Smooth muscle cell (in vitro differentiated cells): ENCODE measurements around the gene CHKA. TPM values are rescaled to one million over a fixed set of nuclear protein-coding genes. Genes with fewer than 3 reads are reported as not detected.

Experiments
- DNase-seq: peaks from one replicate; lab custom pipeline; 2025; ENCODE audit not compliant: unreplicated experiment; lab: John Stamatoyannopoulos, UW
- H2AFZ ChIP-seq: fragments of 200-600 bp; sonication (generic); 2 replicates; pipeline ENCODE4 v1.6.0; 2016; ENCODE audit warnings: antibody characterized with exemption, low read depth, mild to moderate bottlenecking
- H3F3A ChIP-seq: fragments of 200-600 bp; sonication (generic); 2 replicates; pipeline ENCODE4 v1.6.0; 2017; ENCODE audit warnings: antibody characterized with exemption, low read depth
- H3K27ac ChIP-seq: fragments of 200-600 bp; sonication (generic); 2 replicates; pipeline ENCODE4 v1.5.1; 2016; ENCODE audit warnings: low read depth, mild to moderate bottlenecking
- H3K27me3 ChIP-seq: fragments of 200-600 bp; sonication (generic); 2 replicates; pipeline ENCODE4 v1.6.1; 2016; ENCODE audit warnings: low read depth, mild to moderate bottlenecking
- H3K36me3 ChIP-seq: fragments of 200-600 bp; sonication (generic); 2 replicates; pipeline ENCODE4 v1.5.1; 2016; ENCODE audit warnings: low read depth
- H3K4me1 ChIP-seq: fragments of 200-600 bp; sonication (generic); 2 replicates; pipeline ENCODE4 v1.5.1; 2016; ENCODE audit warnings: low read depth
- H3K4me2 ChIP-seq: fragments of 200-600 bp; sonication (generic); 2 replicates; pipeline ENCODE4 v1.6.0; 2016; ENCODE audit warnings: mild to moderate bottlenecking
- H3K4me3 ChIP-seq: fragments of 200-600 bp; sonication (generic); 2 replicates; pipeline ENCODE4 v1.5.1; 2016; ENCODE audit warnings: mild to moderate bottlenecking
- H3K79me2 ChIP-seq: fragments of 200-600 bp; sonication (generic); 2 replicates; pipeline ENCODE4 v1.6.0; 2016; ENCODE audit warnings: low read depth, mild to moderate bottlenecking
- H3K9ac ChIP-seq: fragments of 200-600 bp; sonication (generic); 2 replicates; pipeline ENCODE4 v1.6.0; 2016; ENCODE audit warnings: low read depth
- H3K9me3 ChIP-seq: fragments of 200-600 bp; sonication (generic); replicated peaks from 2 replicates; pipeline ENCODE4 v1.5.1; 2016; ENCODE audit warnings: low read depth
- H4K20me1 ChIP-seq: fragments of 200-600 bp; sonication (generic); 2 replicates; pipeline ENCODE4 v1.6.0; 2016; ENCODE audit warnings: low read depth
- WGBS: methylation state at CpG from one replicate; pipeline ENCODE4 v1.1.7; 2016; ENCODE audit warnings: low lambda C conversion rate; 5-methylcytosine and 5-hydroxymethylcytosine counted together
- polyA plus RNA-seq: library from polyadenylated mRNA; unstranded; fragments of >200 nt; fragmentation: Nextera tagmentation; extraction: Ambion mirVana; gene quantifications from 2 replicates; pipeline ENCODE4 v1.2.1, GENCODE V29; 2016
- total RNA-seq: library from RNA; depleted of rRNA; stranded (reverse); fragments of >200 nt; gene quantifications from 2 replicates; pipeline ENCODE4 v1.2.3, GENCODE V29; 2014
- TF ChIP-seq, protein P1 (sequence below): fragments of 200-600 bp; sonication (generic); IDR thresholded peaks from 2 replicates; pipeline ENCODE4 v1.5.1; 2017; ENCODE audit warnings: borderline replicate concordance, mild to moderate bottlenecking, antibody characterized with exemption; ENCODE audit not compliant: insufficient read depth, poor library complexity, severe bottlenecking

Gene CHKA
- total and polyA plus RNA-seq, 2 experiments from 2014 or later = 19.9 to 31.1 TPM

DNA sequence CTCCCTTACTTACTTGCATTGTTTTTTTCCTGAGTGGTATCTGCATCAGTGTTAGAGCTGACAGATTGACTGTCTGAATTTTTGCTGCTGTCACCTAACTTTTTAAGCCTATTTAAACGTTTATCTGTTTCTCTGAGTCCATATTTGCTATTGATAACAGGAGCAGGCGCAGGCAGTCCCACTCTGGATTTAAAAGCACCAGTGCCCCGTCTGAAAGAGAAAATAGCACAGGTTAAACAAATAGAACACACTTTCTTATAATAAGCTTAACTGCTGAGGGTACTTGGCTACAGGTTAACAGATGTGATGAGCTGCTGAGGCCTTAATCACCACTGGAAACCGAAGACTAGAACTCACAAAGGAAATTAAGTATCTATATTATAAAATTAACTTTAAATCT lies 45.8 kb upstream of the CHKA start:
- H3K9me3 ChIP-seq = no peaks in the 10 kb centered on the region
- no peak overlapping the region for H2AFZ ChIP-seq
- DNase-seq = no peak
- H3K4me2 ChIP-seq = no peak overlapping the region
- peaks cover 29% of the 10 kb centered on the region for H3K36me3 ChIP-seq
- H3K4me3 ChIP-seq = no peak overlapping the region
- peaks cover 2% of the 10 kb centered on the region for H4K20me1 ChIP-seq
- no peaks in the 10 kb centered on the region for H3K27me3 ChIP-seq
- no peaks in the 10 kb centered on the region for H3K4me1 ChIP-seq
- TF ChIP-seq, protein P1, sequence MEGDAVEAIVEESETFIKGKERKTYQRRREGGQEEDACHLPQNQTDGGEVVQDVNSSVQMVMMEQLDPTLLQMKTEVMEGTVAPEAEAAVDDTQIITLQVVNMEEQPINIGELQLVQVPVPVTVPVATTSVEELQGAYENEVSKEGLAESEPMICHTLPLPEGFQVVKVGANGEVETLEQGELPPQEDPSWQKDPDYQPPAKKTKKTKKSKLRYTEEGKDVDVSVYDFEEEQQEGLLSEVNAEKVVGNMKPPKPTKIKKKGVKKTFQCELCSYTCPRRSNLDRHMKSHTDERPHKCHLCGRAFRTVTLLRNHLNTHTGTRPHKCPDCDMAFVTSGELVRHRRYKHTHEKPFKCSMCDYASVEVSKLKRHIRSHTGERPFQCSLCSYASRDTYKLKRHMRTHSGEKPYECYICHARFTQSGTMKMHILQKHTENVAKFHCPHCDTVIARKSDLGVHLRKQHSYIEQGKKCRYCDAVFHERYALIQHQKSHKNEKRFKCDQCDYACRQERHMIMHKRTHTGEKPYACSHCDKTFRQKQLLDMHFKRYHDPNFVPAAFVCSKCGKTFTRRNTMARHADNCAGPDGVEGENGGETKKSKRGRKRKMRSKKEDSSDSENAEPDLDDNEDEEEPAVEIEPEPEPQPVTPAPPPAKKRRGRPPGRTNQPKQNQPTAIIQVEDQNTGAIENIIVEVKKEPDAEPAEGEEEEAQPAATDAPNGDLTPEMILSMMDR = no peak
- H3K27ac ChIP-seq = no peak overlapping the region
- WGBS = 92% methylated on average over 4 of the region's 4 CpGs
- no peaks in the 10 kb centered on the region for H3F3A ChIP-seq
- H3K9ac ChIP-seq = no peak overlapping the region
- no peaks in the 10 kb centered on the region for H3K79me2 ChIP-seq

DNA sequence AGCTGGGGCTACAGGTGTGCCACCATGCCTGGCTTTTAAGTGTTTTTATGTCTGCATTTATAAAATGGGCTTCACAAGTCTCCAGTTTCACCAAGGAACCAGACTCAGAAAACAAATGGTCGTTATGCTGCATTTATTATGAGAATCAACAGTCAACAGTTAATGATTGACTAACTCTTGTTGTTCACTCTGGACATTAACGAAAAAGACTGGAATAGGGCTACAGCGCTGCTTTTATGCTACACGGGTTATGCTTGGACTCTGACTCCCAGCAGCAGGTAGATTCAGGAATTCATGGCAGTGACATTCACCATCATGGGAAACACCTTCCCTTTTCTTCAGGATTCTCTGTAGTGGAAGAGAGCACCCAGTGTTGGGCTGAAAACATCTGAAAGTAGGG lies 44.4 kb upstream of the CHKA start:
- Histone ChIP-seq H4K20me1 (peaks cover 2% of the 10 kb centered on the region), H3K4me1 (no peaks in the 10 kb centered on the region), H3K4me2 (no peak overlapping the region), H3K27ac (no peak overlapping the region), H3K9me3 (no peaks in the 10 kb centered on the region), H3K79me2 (no peaks in the 10 kb centered on the region), H3K9ac (no peak overlapping the region), H2AFZ (no peak overlapping the region), H3K27me3 (no peaks in the 10 kb centered on the region), H3F3A (no peaks in the 10 kb centered on the region), H3K4me3 (no peak overlapping the region), H3K36me3 (peaks cover 29% of the 10 kb centered on the region)
- no peak for DNase-seq
- WGBS = 98% methylated on average over 4 of the region's 4 CpGs
- TF ChIP-seq, protein P1 = no peak

DNA sequence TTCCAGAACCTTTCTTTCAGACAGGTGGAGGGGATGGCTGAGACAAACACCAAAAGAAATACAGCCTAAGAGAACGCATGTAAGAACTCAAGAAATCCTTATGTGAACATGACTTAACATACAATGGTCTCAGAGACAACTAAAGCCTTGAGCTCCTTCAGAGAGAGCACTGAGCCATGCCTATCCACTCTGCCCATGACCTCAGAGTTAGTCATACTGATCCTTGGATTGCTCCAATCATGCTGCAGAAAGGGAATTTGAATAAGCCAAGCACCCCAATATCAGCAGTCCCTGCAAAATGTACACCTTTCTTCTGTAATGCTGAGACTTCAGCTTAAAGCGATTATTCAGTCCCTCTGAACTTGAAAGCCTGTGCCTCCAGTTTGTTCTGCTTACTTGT lies 43.2 kb upstream of the CHKA start:
- TF ChIP-seq, protein P1 = no peak
- Histone ChIP-seq H3K4me2 (no peak overlapping the region), H3K27me3 (no peaks in the 10 kb centered on the region), H3K27ac (no peak overlapping the region), H3K4me3 (no peak overlapping the region), H2AFZ (no peak overlapping the region), H3K79me2 (no peaks in the 10 kb centered on the region), H3K9ac (no peak overlapping the region), H3K9me3 (no peaks in the 10 kb centered on the region), H3F3A (no peaks in the 10 kb centered on the region), H3K36me3 (peaks cover 22% of the 10 kb centered on the region), H4K20me1 (peaks cover 2% of the 10 kb centered on the region), H3K4me1 (peaks cover 5% of the 10 kb centered on the region)
- DNase-seq = no peak
- 94% methylated on average over 2 of the region's 2 CpGs for WGBS

DNA sequence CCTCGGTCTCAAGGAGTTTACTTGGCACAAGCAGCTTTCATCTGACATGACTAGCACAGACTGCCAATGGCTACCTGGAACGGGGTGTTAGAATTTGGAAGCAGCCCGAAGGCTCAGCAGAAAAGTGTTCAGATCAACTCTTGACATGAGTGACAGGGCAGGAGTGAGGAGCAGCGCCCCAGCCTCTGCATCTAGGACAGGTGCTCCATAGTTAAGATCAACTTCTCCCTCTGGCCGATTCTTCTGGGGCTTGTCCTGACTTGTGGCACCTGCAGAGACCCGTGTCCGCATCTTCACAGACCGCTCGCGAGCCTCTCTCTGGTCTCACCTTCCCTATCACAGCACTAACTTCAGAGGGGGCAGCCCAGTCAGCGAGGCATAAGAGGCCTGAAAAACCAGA lies 42.5 kb upstream of the CHKA start:
- no peak for DNase-seq
- H3K36me3 ChIP-seq = peaks cover 16% of the 10 kb centered on the region
- no peaks in the 10 kb centered on the region for H3K79me2 ChIP-seq
- H3K4me1 ChIP-seq = peaks cover 11% of the 10 kb centered on the region
- H4K20me1 ChIP-seq = peaks cover 2% of the 10 kb centered on the region
- no peak overlapping the region for H3K4me3 ChIP-seq
- H3K4me2 ChIP-seq = no peak overlapping the region
- no peaks in the 10 kb centered on the region for H3K27me3 ChIP-seq
- H3K9me3 ChIP-seq = no peaks in the 10 kb centered on the region
- no peak overlapping the region for H3K27ac ChIP-seq
- no peak overlapping the region for H3K9ac ChIP-seq
- TF ChIP-seq, protein P1 = no peak
- no peaks in the 10 kb centered on the region for H3F3A ChIP-seq
- WGBS = 92% methylated on average over 11 of the region's 11 CpGs
- no peak overlapping the region for H2AFZ ChIP-seq
